HEK293T (cell line): Measurements from ENCODE around the gene KIAA0513.

Source experiments
- CTCF ChIA-PET: fragments of 350-600 bp; formaldehyde crosslinking; extraction: SDS; loops from one replicate; lab custom pipeline; 2021; ENCODE audit warnings: antibody characterized with exemption, inconsistent platforms; lab: Yijun Ruan, JAX
- POLR2A ChIA-PET: fragments of 350-600 bp; formaldehyde crosslinking; extraction: SDS; loops from one replicate; lab custom pipeline; 2020; ENCODE audit warnings: antibody characterized with exemption, inconsistent platforms; lab: Yijun Ruan, JAX
- DNase-seq: peaks from one replicate; pipeline ENCODE4 v3.0.0; 2012; ENCODE audit warnings: mixed read lengths; ENCODE audit errors: extremely low spot score
- ARNT ChIP-seq: fragments of 450-650 bp; IDR thresholded peaks from 2 replicates; pipeline ENCODE4 v1.6.1; 2017; ENCODE audit warnings: mild to moderate bottlenecking
- BHLHE40 ChIP-seq: fragments of 450-650 bp; IDR thresholded peaks from 2 replicates; pipeline ENCODE4 v1.6.1; 2016; ENCODE audit warnings: mild to moderate bottlenecking, moderate library complexity, borderline replicate concordance
- CTBP1 ChIP-seq: fragments of 450-650 bp; IDR thresholded peaks from 2 replicates; pipeline ENCODE4 v1.6.1; 2016; ENCODE audit warnings: borderline replicate concordance
- ELF4 ChIP-seq: fragments of 450-650 bp; IDR thresholded peaks from 2 replicates; pipeline ENCODE4 v1.6.1; 2017; ENCODE audit warnings: antibody characterized with exemption
- FOXA1 ChIP-seq: fragments of 450-650 bp; IDR thresholded peaks from 2 replicates; pipeline ENCODE4 v1.6.1; 2016; ENCODE audit warnings: mild to moderate bottlenecking
- FOXK2 ChIP-seq: fragments of 450-650 bp; IDR thresholded peaks from 2 replicates; pipeline ENCODE4 v1.6.1; 2016; ENCODE audit warnings: mild to moderate bottlenecking
- FOXM1 ChIP-seq: fragments of 450-650 bp; IDR thresholded peaks from 2 replicates; pipeline ENCODE4 v1.6.1; 2017; ENCODE audit warnings: mild to moderate bottlenecking, borderline replicate concordance
- HDGF ChIP-seq: fragments of 450-650 bp; IDR thresholded peaks from 2 replicates; pipeline ENCODE4 v1.6.1; 2017; ENCODE audit warnings: antibody characterized with exemption, borderline replicate concordance
- L3MBTL2 ChIP-seq: fragments of 450-650 bp; conservative IDR thresholded peaks from 2 replicates; pipeline ENCODE4 v1.6.1; 2016; ENCODE audit warnings: mild to moderate bottlenecking
- LEF1 ChIP-seq: fragments of 450-650 bp; IDR thresholded peaks from 2 replicates; pipeline ENCODE4 v1.6.1; 2017; ENCODE audit warnings: mild to moderate bottlenecking, borderline replicate concordance
- NFRKB ChIP-seq: fragments of 450-650 bp; IDR thresholded peaks from 2 replicates; pipeline ENCODE4 v1.6.1; 2016; ENCODE audit warnings: mild to moderate bottlenecking, moderate library complexity
- PKNOX1 ChIP-seq: fragments of 450-650 bp; IDR thresholded peaks from 2 replicates; pipeline ENCODE4 v1.6.1; 2016
- SP1 ChIP-seq: fragments of 450-650 bp; IDR thresholded peaks from 2 replicates; pipeline ENCODE4 v1.6.1; 2017
- SUZ12 ChIP-seq: fragments of 450-650 bp; IDR thresholded peaks from 2 replicates; pipeline ENCODE4 v1.6.1; 2016; ENCODE audit warnings: mild to moderate bottlenecking
- TARDBP ChIP-seq: fragments of 450-650 bp; IDR thresholded peaks from 2 replicates; pipeline ENCODE4 v1.6.1; 2016
- ZNF384 ChIP-seq: fragments of 450-650 bp; IDR thresholded peaks from 2 replicates; pipeline ENCODE4 v1.6.1; 2016

Gene KIAA0513

GRCh38 chr16:85019659-85020245 is 7.8 kb upstream of the KIAA0513 start:
- ChIA-PET CTCF (no interaction called here), POLR2A (interaction anchor here (1.8 kb wide), 1 partner anchor 8 kb away, joined by 13 read pairs; the partner anchor contains the start of gene ZDHHC7)
- TF ChIP-seq BHLHE40 (no peak), FOXK2 (no peak), L3MBTL2 (no peak), CTBP1 (no peak), FOXA1 (no peak), PKNOX1 (no peak), LEF1 (no peak), FOXM1 (no peak), SP1 (no peak), HDGF (no peak), TARDBP (no peak)
- DNase-seq, result no peak

GRCh38 chr16:85025781-85026653 is 1.6 kb upstream of the KIAA0513 start:
- POLR2A ChIA-PET, result interaction anchor here (7.2 kb wide), 1 partner anchor 14 kb away, joined by 46 read pairs; the partner anchor contains the start of gene ZDHHC7
- TF ChIP-seq ARNT (no peak), PKNOX1 (no peak), FOXA1 (no peak), ZNF384 (no peak), NFRKB (no peak), FOXM1 (no peak), SUZ12 (no peak), BHLHE40 (no peak), CTBP1 (no peak), L3MBTL2 (no peak), LEF1 (no peak), SP1 (no peak), TARDBP (no peak), HDGF (no peak), ELF4 (no peak), FOXK2 (no peak)
- CTCF ChIA-PET, result interaction anchor here (0.6 kb wide), 1 partner anchor 18 kb away, joined by 4 read pairs; no protein-coding TSS in a partner anchor
- no peak for DNase-seq

- ChIA-PET CTCF (no interaction called here), POLR2A (interaction anchor here (0.9 to 7.2 kb wide), 3 partner anchors 15 to 30 kb away, joined by 3 to 46 read pairs (median 10); partner anchors contain the start of gene ZDHHC7)
- no peak for DNase-seq
- TF ChIP-seq TARDBP (no peak), FOXA1 (no peak), ARNT (no peak), SP1 (no peak), PKNOX1 (no peak), L3MBTL2 (no peak), ELF4 (no peak), ZNF384 (no peak), FOXM1 (no peak), NFRKB (no peak), HDGF (no peak), BHLHE40 (no peak), CTBP1 (no peak), FOXK2 (no peak), SUZ12 (no peak)
Observed at GRCh38 chr16:85026703-85027102, 892 bp upstream of the KIAA0513 start.

GRCh38 chr16:85027958-85028684 is 526 bp downstream of the KIAA0513 start:
- ChIA-PET POLR2A (interaction anchor here (1.3 to 7.2 kb wide), 3 partner anchors 16 to 38 kb away, joined by 3 to 46 read pairs (median 10); partner anchors contain the start of gene ZDHHC7), CTCF (interaction anchor here (0.9 to 1.0 kb wide), 2 partner anchors 28 to 58 kb away, joined by 3 read pairs; no protein-coding TSS in a partner anchor)
- DNase-seq, result no peak

More at GRCh38 chr16:85027958-85028684, 526 bp downstream of the KIAA0513 start:
- TF ChIP-seq LEF1, result no peak
- TF ChIP-seq FOXM1, result no peak
- TF ChIP-seq FOXK2, result no peak
